ENCODE measurements around the gene C17orf75.

The C17orf75 gene

DNA sequence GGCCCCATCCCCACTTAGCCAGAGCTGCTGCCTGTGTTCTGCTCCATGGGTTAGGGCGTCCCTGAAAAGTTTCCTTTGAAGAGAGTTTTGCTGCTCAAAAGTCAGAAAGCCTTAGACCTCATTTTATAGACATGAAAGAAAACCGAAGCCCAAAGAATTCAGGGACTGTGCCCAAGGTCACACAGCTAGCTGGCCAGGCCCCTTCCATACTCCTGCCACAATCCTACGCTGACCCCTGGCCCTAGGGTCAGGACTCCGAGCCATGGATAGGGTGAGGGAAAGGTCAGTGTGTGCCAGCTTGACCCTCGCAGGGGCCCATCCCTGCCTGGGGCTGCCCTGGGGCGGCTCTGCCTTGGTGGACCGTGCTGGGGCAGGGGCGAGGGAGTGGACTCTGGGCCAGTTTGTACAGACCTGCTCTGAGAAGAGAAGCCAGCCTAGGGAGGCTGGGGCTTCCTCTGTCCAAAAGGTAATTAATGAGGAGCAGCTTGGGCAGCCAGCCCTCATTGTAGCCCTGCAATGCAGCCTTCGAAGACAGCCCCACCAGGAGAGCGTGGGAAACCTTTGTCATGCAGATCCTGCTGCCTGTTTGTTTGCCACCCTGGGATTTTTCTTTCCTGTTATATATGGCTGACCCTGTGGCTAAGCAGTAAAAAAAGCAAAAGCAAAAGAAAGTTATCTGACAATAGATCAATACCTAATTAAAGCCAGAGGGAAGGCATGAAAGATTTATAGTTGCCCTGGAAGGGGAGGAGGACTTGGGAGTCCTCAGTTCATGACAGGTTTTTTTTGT is 38.9 kb downstream of the C17orf75 start:
- DNase-seq, result peak in 1 of 3 experiments; percentile 38

DNA sequence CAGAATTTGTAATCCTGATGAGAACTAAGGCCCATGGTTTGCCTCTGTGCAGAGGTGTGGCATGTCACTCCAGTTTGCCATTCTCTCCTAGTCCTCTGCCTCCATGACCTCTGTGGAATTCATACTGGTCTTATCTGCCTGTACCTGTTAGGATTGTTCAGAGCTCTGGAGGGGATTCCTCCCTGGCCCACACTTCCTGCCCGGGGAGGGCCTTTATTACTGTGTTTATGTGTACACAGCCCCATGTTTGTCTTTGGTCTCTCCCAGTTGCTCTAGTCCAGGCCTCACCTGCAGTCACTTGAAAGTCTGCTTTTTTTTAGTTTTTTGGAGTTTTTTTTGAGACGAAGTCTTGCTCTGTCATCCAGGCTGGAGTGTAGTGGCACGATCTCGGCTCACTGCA is 39.9 kb downstream of the C17orf75 start:
- peak in 1 of 3 experiments; percentile 6 for DNase-seq

DNA sequence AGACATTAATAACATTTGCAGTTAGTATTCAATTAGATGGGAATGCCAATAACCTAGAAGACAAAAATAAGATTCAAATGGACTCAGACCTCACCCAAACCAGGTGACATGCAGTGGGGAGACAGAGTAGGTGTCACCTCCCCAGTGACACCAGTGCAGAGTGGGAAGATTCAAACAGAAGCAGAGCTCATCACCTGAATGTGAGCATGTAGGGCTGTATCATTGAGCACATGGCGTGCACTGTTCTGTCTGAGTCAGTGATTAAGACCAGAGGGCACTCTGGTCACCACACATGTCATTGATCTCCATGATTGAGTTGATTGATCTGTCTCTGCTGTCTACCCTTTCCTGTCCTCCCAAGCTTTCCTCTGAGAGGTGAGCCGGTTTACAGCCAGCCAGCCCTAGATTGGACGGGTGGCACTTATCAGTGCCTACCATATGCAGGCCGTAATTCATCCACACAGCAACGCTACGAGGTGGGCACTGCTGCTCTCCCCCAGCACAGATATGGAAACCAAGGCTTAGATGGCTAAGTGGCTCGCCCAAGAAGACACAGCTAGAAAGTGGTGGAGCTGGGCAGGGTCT is 42.3 kb downstream of the C17orf75 start:
- DNase-seq, result no peak

DNA sequence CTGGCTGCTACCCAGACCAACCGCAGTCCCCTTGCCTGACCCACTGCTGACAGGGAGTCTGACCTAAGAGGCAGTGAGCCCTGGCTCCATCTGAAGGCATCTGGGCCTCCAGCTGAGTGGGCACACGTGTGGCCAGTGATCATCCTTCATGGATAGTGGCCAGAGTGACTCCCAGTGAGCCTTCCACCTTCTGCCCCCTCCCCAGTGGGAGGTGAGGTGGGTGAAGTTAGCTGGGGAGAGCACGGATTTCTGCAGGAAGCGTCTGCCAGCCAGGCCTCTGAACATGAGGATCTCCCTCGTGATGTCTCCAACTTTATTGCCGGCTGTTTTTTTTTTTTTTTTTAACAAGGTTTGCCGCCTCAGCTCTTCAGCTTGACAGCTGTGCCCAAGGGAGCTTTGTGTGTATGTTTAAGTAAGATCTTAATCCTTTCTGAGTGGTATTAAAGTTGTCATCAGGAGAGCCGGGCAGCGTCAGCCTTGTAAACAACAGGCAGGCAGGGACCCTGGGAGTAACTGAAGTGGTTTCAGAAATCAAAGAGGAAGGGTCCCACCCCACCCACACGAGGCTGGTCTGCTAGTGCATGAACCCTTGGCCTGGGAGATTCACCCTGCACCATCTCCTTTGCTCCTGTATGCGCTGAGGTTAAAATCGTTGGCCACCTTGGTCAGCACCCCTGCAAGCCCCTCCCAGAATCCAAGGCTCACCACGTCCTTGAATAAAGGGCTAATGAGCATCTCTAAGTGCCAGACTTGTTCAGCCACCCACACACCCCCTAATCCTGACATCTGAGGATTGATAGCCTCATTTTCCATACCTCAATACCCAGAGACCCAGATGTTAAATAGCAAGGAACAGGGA is 43.0 kb downstream of the C17orf75 start:
- DNase-seq, result peak; percentile 42 to 69 (median 66)

DNA sequence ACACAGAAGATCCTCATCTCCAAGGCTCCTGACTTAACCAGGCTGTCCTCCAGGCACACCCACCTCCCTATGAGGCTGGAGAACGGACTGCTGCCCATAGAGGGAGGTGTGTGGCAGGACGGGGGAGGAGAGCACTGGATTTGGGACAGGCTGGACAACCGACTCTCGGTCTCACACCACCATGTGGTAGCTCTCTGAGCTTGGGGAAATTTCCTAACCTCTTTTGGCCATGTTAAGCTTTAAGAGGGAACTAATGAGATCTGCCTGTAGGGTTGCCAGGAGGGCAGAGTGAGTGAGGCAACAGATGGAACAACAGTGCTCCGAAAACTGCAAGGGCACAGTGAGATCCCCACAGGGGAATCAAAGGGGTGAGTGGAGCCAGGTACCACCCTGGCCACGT is 43.7 kb downstream of the C17orf75 start:
- no peak for DNase-seq

DNA sequence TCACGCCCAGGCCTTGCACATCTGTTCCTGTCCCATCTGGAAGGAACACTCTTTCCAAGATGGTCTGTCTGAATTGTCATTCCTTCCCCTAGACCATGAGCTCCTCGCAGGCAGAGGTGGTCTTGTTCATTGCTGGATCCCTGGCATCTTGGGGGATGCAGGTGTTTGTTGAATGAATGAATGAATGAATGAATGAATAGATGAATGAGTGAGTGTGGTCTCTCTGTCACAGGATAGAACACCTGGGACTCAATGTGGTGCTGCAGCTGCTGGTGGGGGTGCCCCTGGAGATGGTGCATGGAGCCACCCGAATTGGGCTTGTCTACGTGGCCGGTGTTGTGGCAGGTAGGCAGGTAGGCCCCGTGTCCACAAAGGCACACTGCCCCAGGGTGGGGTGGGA is 44.1 kb downstream of the C17orf75 start:
- DNase-seq, result no peak

DNA sequence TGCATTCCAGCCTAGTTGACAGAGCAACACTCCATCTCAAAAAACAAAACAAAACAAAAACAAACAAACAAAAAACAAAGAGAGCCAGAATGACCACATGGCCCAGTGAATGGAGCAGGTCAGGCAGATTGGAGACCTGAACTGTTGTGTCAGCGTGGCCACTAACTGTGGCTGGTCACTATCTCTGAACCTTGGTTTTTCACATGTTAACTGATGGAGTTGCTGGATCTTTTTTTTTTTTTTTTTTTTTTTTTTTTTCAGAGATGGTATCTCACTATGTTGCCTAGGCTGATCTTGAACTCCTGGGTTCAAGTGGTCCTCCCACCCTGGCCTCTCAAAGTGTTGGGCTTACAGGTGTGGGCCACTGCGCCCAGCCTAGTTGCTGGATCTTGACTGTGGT is 44.5 kb downstream of the C17orf75 start:
- no peak for DNase-seq

DNA sequence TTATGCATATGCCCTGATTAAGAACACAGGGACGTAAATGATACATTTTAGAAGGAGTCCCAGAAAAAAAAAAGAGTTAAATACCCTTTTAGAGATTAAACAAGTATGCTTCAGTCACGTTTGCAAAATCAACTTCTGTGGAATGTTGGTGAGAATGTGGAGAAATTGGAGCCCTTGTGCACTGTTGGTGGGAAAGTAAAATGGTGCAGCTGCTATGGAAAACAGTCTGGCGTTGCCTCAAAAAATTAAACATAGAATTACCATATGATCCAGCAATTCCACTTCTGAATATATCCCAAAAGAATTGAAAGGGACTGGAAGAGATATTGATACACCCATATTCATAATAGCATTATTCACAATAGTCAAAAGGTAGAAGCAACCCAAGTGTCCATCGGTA is 49.9 kb downstream of the C17orf75 start:
- DNase-seq, result no peak

DNA sequence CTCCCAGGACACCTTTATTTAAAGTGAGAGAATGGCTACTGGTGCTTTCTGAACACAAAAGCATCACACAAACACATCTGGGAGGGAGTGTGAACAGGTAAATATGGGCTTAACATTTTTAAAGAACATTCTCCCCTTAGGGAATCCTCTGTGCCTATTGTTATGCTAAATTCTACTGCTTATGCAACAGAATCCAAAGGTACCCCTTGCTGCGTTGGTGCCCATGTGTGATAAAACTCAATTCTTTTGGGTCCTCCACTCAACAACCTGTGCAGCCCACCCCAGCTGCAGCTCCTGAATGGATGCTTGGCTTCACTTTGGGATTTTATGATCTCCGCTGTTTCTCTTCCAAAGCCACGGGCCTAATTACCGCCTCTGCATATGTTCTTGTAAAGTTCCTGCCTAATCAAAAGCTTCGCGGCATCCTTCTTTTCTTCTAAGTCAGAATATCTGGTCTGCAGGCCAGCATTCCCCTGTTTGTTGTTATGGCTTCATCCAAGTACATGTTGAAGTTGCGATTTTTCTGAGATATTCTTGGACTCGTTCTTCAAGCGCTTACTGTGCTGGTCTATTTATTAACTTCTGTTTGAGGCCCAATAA is 52.4 kb downstream of the C17orf75 start:
- no peak for DNase-seq

DNA sequence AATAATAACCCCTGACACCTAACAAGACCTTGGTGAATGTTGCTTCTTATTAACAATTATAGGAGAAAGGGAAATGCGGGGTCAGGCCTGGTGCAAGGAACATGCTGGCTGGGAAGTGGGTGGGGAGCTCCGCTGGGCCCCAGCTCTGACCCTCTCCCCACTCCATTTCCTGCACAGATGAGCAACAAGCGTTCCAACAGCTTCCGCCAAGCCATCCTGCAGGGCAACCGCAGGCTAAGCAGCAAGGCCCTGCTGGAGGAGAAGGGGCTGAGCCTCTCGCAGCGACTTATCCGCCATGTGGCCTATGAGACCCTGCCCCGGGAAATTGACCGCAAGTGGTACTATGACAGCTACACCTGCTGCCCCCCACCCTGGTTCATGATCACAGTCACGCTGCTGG is 53.4 kb downstream of the C17orf75 start:
- DNase-seq, result no peak

DNA sequence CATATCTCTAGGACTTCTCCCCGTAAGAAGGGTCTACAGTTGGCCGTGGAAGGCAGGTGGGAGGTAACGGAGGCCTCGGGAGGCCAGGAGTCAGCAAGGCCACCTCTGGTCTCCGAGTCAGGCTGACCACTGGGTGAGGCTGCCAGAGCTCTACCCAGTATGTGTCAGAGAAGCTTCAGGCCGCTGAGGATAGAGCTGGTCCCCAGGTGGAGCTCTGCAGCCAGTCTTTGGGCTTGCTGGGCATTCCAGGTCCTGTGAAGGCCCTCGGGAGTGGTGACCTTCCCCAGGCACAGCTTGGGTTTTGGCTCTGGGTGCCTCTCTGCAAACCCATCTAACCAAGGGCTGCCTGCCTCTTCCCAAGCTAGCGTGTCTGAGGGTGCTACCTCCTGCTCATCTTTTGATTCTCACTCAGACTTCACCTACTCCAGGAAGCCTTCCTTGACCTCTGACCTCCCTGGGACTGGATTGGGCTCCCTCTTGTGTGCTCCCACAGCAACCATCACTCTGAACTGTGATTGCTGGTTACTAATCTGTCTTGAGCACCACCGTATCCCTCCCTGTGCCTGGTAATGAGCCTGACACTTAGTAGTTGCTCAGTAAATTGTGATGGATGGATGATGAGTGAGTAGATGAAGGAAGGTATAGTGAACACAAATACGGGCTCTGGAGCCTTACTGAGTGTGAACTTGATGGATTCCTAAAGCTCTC is 54.0 kb downstream of the C17orf75 start:
- DNase-seq, result no peak

DNA sequence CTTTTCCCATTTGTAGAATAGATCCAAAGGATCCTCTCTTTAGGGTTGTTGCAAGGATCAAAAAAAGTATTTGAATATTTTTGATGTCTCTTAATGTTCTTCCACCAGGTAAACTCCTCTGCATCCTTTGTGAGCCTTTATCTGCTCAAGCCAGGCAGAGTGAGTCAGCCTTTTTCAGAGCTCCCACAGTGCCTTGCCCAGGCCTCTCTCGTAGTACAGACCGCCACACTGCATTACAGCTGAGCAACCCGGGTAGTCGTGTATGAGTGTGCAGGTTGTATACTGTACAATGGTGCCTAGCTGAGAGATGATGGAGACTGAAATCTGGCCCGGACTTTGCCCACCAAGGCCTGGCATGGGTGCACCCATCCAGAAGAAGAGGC is 55.5 kb downstream of the C17orf75 start:
- no peak for DNase-seq

DNA sequence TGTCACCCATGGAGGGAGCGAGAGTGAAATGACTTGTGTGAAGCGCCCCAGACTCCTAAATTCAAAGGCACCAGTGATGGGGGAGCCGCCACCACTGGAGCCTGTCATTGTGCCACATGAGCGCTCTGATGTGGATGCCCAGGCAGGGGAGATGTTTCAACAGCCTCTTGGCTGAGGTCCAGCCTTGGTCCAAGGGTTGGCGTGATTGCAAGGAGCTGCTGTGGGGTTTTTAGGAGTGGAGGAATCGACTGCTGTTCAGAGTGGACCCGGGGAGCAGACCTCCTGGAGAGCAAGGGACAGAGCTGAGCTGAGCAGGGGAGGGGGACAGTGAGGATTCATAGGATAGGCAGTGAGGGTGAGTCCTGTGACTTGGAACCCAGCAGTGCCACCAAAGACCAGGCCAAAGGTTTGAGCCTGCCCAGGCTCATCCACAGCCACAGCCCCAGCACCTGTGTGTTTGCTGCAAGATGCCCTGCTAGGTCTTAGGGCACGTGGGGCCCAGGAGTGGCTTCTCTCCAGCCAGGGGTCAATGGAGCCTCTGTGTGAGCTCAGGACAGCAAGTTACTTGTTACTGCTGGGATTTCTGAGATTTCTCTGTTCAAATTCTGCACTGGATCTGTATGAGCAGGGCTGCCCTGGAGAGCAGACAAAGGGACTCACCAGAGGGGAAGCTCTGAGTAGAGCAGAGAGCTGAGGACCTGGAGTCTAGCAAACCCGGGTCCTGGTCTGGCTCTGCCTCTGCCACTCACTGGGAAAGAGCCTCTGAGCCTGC is 56.0 kb downstream of the C17orf75 start:
- no peak for DNase-seq

DNA sequence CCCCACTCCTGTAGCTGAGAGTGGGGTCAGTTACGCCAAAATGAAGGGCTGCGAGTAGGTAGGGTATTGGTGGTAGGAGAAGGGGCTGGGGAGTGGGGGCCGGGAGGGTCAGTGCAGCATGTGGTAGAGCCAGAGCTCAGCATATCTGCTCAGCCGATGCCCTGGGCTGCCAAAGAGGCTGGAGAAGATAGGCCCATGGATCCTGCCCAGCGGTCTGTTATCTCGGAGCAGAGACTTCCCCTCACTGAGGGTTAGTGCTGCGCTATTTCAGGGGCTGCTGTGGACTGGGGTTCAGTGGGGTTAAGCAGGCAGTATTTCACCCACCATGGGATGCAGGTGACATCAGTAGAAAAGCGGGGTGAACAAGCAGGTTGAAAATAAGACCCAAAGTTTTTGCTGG is 56.7 kb downstream of the C17orf75 start:
- DNase-seq, result no peak

DNA sequence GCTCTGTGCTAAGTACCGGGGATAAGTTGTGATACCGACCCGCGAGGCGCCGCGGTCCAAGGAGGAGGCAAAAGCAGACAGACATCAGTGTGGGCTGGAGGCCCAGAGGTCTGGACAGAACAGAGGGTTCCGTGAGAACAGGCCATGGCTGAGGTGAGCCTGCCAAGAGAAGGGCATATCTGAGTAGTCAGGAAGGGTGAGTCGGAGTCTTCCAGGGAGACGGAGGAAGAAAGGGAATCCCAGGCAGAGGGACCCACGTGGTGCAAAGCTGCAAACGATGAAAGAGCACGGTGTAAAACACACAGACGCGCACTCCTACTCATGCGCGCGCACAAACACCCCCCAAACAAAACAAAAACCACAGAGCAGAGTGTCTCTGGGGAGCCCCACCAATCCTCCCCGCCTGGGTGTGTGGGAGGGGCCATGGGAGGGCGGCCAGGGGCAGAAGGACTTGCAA is 58.2 kb downstream of the C17orf75 start:
- no peak for DNase-seq

DNA sequence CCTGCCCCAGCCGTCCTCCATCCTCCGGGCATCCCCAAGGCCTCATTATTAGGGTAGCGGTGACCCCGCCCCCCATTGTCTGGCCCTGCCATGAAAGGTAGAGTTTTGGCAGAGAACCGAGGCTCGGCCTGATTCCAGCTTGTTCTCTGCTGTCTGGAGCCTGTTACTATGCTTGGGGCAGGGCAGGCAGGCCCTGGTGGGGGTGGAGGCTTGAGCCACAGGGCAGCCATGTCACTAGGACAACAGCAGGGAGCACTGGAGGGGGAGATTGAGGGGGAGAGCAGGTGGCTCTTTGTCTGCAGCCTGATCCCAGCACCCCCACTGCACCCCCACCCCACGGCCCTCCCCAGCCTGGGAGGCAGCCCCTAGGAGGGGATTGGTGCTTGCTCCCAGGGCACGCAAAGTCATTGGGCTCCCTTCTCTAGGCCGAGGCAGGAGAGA is 60.9 kb downstream of the C17orf75 start:
- peak in 2 of 3 experiments; percentile 69 to 82 for DNase-seq

DNA sequence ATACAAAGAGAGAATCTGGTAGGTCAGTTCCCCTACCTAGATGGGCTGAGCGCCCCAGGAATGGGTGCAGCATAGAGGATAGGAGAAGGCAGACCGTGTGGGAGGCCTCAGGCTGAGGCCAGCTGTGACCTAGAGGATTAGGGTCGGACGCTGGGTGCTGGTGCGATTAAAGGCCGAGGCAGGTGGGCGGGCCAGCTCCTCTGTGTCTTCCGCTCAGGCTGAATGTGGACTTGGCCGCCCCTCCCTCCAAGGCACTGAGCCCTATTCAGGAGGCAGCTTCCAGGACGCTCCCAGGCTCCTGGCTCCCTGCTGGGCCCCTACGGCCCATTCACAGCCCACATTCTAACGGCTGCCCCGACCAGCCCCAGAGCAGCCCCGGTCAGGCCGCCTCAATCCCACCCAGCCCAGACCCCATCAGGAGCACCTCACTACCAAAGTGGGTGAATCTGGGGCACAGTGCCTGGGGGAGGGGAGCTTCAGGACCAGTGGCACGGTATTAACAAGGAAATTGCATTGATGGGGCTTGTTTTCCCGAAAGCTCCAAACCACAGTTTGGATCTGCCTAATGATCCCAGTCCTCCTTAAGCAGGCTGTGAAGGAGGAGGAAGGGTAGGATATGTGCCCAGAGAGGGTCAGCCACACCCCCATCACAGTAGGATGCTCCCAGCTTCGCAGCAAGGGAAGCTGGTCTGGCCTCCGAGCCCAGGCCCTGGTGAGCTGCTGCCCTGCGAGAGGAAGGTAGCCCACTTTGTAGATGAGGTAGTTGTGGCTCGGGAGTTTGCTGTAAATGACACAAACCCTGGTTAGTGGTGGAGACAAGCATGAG is 61.9 kb downstream of the C17orf75 start:
- peak in 1 of 3 experiments; percentile 32 for DNase-seq

DNA sequence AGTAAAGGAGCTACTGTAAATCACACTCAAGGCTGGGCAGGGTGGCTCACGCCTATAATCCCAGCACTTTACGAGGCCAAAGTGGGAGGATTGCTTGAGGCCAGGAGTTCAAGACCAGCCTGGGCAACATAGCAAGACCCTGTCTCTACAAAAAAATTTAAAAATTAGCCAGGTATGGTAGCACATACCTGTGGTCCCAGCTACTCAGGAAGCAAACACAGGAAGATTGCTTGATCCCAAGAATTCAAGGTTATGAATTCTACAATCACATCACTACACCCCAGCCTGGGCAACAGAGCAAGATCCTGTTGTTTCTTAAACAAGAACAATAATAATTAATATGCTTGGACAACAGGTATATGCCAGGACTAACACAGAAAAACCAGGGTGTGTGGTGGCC is 63.2 kb downstream of the C17orf75 start:
- no peak for DNase-seq

Data from NCI-H1417 (cell line).